ENCODE measurements around the gene TGIF2LY.
"Not testable (repeated sequence)": the region's sequence is repeated elsewhere in the genome, so short reads cannot be mapped to it uniquely, and the experiment has no call there.

TGIF2LY gene

DNA sequence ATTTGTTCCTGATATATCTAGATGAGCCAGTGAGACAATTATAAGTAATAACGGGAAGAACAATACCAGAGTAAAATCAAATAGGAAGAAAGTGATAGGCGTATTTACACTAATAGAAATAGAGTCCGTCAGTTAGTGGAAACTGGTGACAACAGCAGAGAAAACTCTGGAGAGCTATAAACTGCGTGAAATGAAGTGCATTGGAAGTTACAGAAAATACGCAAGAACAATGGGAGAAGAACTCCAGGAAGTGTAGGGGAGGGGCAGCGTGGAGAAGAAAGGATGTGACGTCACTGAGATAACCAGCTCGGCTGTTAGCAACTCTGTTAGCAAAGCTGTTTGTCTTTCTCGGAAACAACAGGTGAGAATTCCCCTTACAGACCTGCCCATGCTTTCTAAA, at the start of gene TGIF2LY:
Gene TGIF2LY, plus strand, starts transcription at position 301 of the 400 bp plus-strand sequence. CDS start 178 bp downstream, outside the sequence.
- DNase-seq, result not testable (repeated sequence)

All from DMS53 (cell line).